ENCODE measurements around the gene ZNF814.
"Not testable (repeated sequence)": the region's sequence is repeated elsewhere in the genome, so short reads cannot be mapped to it uniquely, and the experiment has no call there.

ZNF814 gene

DNA sequence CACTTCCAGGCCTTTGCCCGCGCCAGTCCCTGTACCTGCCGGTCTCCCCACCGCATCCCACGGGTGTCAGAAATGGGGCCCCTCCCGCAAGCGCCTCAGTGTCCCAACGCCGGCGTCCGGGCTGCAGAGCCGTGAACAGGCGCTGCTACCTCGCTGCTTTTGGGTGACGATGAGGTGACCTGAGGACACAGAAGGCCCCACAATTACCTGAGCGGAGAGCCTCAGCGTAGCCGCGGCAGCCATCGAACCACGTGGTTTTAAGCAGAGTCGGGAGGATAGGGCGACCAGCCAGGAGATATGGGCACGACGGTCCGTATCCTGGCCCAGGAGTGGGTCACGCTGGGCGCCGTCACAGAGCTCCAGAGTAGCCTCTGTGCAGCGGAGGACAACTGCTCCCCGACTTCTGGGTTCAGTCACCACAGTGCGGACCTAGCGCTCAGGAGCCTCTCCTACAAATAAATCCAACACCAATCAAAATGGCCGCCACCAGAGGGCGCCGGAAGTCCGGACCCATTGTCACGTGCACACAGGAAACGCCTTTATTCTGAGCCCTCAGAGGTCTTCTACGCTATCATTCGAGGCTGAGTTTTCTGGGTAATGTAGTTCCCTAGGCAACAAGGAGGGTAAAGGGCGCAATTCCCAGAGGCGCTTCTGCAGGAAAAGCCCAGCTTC, at the start of gene ZNF814:
Gene ZNF814, minus strand, starts transcription at position 478 of the 672 bp plus-strand sequence. Its CDS starts 235 bp downstream, at position 243.
- peak; percentile 95 for DNase-seq

- DNase-seq = no peak
Observed at GRCh38 chr19:57935731-57936130, 46.9 kb upstream of the ZNF814 start.

- peak; percentile 94 for DNase-seq
Observed at GRCh38 chr19:57934820-57935665, 46.2 kb upstream of the ZNF814 start, which contains the start of gene ZNF418. ZNF418 (minus strand) TSS chr19:57935402; CDS start chr19:57933822, 1,580 bp downstream.

DNA sequence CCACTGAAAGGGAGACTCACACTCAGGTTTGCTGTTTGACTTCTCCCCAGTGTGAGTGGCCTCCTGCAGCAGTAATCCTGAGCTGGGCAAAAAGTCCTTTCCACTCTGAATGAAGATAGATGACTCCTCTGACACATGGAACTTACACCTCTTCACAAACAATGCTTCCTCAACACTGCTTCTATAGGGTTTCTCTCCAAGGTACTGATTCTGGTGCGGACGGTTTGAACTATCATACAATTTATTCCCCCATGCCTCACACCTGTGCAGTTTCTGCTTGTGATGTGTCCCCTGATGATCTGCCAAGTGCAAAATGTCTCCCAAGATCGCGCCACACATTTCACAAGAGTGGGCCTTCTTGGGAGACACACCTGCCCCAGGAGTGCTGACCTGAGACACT, 38.8 kb upstream of the ZNF814 start:
- DNase-seq = no peak

GRCh38 chr19:57916168-57916995, 27.5 kb upstream of the ZNF814 start, which contains the start of gene ZNF417:
ZNF417 (minus strand) TSS chr19:57916592; CDS start chr19:57916411, 181 bp downstream.
- DNase-seq = peak; percentile 98

- no peak for DNase-seq
Observed at GRCh38 chr19:57914531-57914930, 25.7 kb upstream of the ZNF814 start.

DNA sequence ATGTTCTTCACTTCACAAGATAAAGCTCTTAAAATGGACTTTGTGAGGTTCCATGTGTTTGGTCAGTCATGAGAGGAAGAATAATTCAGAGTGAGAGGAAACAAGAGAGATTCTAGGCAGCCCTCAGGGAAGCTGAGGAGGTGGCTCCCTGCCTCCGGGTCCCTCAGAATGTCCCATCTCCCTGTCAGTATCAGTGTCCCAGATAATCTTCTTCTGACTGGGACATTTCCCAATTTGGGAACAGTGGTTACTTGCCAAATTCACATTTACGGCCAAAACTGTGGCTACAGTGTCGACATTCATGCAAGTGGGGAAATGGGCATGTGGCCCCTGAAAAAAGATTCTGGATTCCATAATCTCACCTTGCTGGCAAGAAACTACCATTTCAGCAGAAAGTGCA, 18.6 kb upstream of the ZNF814 start:
- no peak for DNase-seq

DNA sequence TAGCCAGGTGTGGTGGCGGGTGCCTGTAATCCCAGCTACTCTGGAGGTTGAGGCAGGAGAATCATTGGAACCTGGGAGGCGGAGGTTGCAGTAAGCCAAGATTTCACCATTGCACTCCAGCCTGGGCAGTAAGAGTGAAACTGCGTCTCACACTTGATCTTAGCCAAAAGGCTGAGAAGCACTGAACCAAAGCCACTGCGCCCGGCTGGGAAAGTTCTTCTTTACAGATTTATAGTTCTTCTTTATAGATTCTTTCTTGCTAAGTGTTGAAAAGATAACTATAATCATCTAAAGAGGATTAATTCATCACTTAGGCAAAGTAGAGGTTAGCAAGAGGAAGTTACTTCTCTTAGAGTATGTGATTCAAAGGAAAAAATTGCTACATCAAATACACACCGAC, 16.4 kb upstream of the ZNF814 start:
- DNase-seq = no peak

DNA sequence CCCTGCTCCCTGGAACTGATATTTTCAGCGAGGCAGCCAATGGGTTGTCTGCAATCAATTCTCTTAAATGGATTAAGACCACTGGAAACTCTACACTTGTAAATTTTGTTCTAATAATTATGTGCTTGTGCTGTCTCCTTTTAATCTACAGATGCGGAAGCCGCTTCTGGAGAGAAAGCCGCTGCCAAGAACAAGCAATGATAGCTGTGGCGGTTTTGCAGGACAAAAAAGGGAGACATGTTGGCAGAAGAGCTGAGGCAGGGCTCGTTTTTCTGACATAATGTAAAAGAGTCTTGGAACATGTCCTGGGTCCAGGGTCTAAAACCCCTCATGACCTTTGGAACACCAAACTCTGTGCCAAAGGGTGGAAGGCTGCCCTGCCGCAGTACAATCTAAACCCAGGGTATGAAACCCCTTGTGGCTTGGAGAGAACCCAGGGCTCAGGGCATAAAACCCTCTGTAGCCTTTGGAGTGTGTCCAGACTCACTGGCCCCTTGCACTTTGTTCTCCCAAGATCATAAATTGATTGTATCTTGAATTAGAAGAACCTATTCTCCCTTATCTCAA, 14.9 kb upstream of the ZNF814 start:
- no peak for DNase-seq

DNA sequence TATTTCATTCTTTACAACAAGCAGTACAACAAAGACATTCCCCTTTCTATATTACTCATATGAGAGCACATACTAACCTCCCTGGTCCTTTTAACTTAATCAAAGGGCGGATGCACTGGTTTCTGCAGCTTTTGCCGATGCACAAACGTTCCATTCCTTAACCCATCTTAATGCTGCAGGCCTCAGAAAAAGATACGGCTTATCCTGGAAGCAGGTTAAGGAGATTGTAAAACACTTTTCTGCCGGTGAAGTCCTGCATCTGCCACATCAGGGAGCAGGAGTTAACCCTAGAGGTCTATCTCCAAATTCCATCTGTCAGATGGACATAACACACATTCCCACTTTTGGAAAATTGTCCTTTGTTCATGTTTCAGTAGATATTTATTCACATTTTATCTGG, 11.5 kb upstream of the ZNF814 start:
- no peak for DNase-seq

DNA sequence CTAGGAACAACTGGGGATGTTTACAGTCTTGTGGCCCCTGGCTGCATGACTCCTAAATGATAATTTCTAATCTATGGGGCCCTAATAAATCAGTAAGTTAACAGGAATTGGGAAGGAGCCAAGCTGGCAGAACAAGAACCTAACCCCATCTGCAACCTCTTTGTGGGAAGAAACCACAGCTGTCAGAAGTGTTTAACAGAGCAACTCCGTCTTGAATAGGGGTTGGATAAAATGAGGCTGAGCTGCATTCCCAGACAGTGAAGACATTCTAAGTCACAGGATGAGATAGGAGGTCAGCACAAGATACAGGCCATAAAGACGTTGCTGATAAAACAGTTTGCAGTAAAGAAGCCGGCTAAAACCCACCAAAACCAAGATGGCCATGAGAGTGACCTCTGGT, 1.9 kb upstream of the ZNF814 start:
- DNase-seq = not testable (repeated sequence)

GRCh38 chr19:57888107-57888559, 704 bp downstream of the ZNF814 start:
- DNase-seq = no peak

DNA sequence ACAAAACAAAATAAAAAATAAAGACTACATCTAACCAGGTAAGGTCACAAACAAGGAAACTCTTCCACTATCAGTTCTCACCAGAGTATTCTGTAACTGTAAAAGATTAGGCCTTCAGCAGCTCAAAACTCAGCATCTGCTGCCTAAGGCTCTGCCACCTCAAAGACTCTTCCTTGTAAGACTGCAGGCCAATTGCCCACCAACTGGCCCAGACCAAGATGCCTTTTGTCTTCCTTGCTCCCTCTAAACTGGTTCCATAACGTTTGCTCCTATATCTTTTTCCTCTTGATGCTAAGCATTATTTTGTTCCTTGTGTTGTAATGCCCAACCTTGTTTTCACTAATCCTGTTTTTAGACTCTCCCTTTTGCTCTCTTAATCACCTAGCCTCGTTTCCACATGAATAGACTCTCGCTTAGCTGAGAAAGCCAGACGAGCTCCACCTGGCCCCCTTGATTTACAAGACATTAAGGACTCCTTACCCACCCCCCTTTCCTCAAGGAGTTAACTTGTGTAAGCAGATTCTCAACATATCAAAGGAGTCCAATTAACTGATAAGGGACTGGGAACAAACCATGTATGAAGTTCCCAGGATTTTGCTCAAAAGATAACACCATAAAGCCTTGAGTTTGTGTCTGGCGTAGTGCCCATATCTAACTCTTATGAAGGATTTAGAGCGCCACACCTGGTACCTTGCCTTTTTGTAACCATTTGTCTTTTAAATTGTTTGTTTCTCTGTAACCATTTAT, 1.5 kb downstream of the ZNF814 start:
- no peak for DNase-seq

DNA sequence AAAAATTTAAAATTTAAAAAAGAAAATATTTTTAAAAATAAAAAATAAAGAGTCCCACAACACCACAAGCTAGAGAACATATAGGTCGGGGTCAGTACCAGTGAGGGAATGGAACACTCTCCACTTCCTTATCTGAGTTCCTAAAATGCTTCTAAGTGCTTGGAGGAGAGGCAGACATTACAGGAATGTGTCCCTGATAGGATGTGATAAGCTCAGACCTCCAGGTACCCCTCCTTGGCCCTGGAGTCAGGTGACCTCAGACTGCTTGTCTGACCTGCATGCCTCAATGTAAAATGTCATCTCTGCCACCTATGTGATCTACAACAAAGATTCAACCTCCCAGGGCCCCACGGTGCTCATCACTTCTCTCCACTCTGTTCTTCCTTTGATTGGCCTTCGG, 2.8 kb downstream of the ZNF814 start:
- DNase-seq = no peak

DNA sequence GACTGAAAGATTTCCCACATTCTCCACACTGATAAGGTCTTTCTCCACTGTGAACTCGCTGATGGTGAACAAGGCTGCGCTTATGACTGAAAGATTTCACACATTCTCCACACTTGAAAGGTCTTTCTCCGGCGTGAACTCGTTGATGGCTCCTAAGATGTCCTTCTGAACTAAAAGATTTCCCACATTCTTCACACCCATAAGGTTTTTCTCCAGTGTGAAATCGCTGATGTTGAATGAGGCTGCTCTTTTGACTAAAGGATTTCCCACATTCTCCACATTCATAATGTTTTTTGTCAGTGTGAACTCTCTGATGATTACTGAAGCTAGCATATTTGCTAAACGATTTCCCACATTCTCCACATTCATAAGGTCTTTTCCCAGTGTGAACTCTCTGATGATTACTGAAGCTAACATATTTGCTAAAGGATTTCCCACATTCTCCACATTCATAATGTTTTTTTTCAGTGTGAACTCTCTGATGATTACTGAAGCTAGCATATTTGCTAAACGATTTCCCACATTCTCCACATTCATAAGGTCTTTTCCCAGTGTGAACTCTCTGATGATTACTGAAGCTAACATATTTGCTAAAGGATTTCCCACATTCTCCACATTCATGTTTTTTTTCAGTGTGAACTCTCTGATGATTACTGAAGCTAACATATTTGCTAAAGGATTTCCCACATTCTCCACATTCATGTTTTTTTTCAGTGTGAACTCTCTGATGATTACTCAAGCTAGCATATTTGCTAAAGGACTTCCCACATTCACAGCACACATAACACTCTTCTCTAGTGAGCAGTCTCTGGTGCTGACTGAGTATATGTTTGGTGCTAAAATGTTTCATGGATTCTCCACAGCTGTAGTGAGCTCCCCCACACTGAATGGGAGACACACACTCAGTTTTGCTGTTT, 14.7 kb downstream of the ZNF814 start:
- DNase-seq = not testable (repeated sequence)

GRCh38 chr19:57872450-57872849, 16.4 kb downstream of the ZNF814 start:
- no peak for DNase-seq

- no peak for DNase-seq
Observed at GRCh38 chr19:57870225-57870624, 18.6 kb downstream of the ZNF814 start.

GRCh38 chr19:57869655-57870054, 19.2 kb downstream of the ZNF814 start:
- DNase-seq = not testable (repeated sequence)

DNA sequence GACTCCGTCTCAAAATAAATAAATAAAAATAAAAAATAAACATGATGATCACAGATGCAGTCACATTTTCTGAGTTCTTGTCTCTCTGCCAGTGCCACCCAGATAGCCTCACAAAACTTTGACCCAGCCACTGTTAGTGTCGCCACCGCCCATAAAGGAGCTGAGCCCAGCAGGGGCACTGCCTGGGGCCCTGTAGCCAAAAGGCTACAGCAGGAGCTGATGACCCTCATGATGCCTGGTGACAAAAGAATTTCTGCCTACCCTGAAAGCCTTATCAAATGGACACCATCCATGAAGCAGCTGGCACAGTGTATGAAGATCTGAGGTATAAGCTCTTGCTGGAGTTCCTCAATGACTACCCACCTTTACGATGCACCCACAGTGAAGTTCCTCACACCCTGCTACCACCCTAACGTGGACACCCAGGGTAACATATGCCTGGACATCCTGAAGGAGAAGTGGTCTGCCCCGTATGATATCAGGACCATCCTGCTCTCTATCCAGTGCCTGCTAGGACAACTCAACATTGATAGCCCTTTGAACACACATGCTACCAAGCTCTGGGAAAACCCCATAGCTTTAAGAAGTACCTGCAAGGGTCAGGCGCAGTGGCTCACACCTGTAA, 20.9 kb downstream of the ZNF814 start:
- DNase-seq = no peak

GRCh38 chr19:57862351-57862750, 26.5 kb downstream of the ZNF814 start:
- not testable (repeated sequence) for DNase-seq

Data from DMS 273 treated with DMSO at 0.1 percent for 48 hours (cell line).